AML-193 (cell line): ENCODE results near the gene GCG.

Experiments
- DNase-seq, 2 experiments: peaks; one replicate each; lab custom pipeline; 2025; lab: John Stamatoyannopoulos, UW

GCG gene

GRCh38 chr2:162099836-162100235 is 52.2 kb downstream of the GCG start:
- no peak for DNase-seq
